Activated naive CD8-positive, alpha-beta T cell treated with anti-CD3 and anti-CD28 coated beads, Interleukin-2, amount 50 U/mL, for 24 hours (primary cell): ENCODE measurements around the gene FAM120A.

ENCODE experiments used
- ATAC-seq: fragments of 150-1000 bp; cut with Tn5 transposase; one replicate; pipeline ENCODE4 v1.10.0; 2021
- DNase-seq: peaks from one replicate; pipeline ENCODE4 v3.0.0; 2021
- H3K27ac Mint-ChIP-seq: one replicate; pipeline ENCODE4 v1.8.0; 2021; ENCODE audit warnings: mild to moderate bottlenecking, mixed read lengths
- H3K27me3 Mint-ChIP-seq: one replicate; pipeline ENCODE4 v1.8.0; 2021; ENCODE audit warnings: mixed read lengths
- H3K36me3 Mint-ChIP-seq: one replicate; pipeline ENCODE4 v1.8.0; 2021; ENCODE audit warnings: low read depth, mixed read lengths
- H3K4me1 Mint-ChIP-seq: one replicate; pipeline ENCODE4 v1.8.0; 2021; ENCODE audit warnings: mixed read lengths
- H3K4me3 Mint-ChIP-seq: one replicate; pipeline ENCODE4 v1.8.0; 2021; ENCODE audit warnings: mild to moderate bottlenecking, moderate library complexity, mixed read lengths
- H3K9me3 Mint-ChIP-seq: one replicate; pipeline ENCODE4 v1.8.0; 2021; ENCODE audit warnings: mixed read lengths

Gene FAM120A, protein sequence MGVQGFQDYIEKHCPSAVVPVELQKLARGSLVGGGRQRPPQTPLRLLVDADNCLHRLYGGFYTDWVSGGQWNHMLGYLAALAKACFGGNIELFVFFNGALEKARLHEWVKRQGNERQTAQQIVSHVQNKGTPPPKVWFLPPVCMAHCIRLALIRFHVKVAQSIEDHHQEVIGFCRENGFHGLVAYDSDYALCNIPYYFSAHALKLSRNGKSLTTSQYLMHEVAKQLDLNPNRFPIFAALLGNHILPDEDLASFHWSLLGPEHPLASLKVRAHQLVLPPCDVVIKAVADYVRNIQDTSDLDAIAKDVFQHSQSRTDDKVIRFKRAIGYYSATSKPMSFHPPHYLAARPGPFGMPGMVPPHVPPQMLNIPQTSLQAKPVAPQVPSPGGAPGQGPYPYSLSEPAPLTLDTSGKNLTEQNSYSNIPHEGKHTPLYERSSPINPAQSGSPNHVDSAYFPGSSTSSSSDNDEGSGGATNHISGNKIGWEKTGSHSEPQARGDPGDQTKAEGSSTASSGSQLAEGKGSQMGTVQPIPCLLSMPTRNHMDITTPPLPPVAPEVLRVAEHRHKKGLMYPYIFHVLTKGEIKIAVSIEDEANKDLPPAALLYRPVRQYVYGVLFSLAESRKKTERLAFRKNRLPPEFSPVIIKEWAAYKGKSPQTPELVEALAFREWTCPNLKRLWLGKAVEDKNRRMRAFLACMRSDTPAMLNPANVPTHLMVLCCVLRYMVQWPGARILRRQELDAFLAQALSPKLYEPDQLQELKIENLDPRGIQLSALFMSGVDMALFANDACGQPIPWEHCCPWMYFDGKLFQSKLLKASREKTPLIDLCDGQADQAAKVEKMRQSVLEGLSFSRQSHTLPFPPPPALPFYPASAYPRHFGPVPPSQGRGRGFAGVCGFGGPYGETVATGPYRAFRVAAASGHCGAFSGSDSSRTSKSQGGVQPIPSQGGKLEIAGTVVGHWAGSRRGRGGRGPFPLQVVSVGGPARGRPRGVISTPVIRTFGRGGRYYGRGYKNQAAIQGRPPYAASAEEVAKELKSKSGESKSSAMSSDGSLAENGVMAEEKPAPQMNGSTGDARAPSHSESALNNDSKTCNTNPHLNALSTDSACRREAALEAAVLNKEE

DNA sequence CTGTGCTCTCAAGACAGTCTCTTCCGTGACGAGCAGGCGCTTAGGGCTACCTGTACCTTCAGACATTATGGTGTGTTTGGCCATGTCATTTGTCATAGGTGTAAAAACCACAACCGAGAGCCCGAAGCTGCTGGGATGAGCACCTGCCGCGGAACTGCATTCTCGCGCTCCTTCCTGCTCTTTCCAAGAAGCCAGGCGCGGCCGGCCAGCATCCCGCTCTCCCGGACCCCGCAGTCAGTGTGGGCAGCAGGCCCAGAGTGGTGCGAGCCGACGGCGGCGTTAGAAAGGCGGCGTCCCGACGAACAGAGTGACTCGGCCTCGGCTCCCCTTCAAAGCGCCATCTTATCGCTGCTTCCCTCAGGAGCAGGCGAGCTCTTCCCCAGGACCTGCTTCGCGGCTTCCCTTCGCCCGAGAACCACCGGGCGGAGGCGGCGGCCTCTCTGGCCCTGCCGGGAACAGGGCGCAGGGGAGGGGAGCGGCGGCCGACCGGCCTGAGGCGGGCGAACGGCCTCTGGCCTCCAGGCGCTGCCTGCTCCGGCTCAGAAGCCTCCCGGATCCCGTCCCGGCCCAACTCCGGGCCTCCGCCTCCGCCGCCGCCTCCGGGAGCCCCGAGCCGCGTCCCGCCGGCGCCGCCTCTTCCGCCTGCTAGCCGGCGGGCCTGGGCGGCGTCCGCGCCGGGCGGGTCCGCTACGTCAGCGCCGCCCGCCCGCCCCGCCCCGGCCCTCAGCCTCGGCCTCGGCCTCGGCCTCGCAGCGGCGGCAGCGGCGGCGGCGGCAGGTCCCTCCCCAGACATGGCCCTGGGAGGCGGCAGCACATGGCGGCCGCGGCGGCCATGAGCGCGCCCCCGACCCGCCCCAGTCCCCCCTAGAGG is at the start of gene FAM120A:
Gene FAM120A, plus strand, starts transcription at position 741 of the 871 bp plus-strand sequence. CDS start 231 bp downstream, outside the sequence.
- H3K9me3 Mint-ChIP-seq, result no peaks in the 10 kb centered on the region
- ATAC-seq (peak; percentile 84), DNase-seq (peak; percentile 74)
- peaks cover 40% of the 10 kb centered on the region for H3K4me1 Mint-ChIP-seq
- peak within 1 kb of the TSS; percentile 91 for H3K4me3 Mint-ChIP-seq
- H3K27ac Mint-ChIP-seq, result peak within 1 kb of the TSS; percentile 97
- peaks cover 54% of the 10 kb centered on the region for H3K36me3 Mint-ChIP-seq
- no peaks in the 10 kb centered on the region for H3K27me3 Mint-ChIP-seq

DNA sequence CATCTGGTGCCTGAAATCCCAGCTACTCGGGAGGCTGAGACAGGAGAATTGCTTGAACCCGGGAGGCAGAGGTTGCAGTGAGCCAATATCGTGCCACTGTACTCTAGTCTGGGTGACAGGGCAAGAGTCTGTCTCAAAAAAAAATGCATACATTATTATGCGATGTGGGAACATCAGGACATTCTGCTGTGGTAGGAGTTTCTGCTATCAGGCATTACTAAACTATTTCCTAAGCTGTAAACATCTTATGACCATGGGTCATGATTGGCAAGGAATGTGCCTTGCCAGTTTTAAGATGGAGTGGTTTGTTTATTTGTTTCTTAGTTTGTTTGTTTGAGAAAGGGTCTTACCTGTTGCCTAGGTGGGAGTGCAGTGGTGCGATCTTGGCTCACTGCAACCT is 45.1 kb upstream of the FAM120A start:
- Mint-ChIP-seq H3K27me3 (peaks cover 17% of the 10 kb centered on the region), H3K4me3 (no peak overlapping the region), H3K4me1 (no peaks in the 10 kb centered on the region), H3K36me3 (no peaks in the 10 kb centered on the region), H3K27ac (no peak overlapping the region), H3K9me3 (no peaks in the 10 kb centered on the region)
- DNase-seq (no peak), ATAC-seq (no peak)

DNA sequence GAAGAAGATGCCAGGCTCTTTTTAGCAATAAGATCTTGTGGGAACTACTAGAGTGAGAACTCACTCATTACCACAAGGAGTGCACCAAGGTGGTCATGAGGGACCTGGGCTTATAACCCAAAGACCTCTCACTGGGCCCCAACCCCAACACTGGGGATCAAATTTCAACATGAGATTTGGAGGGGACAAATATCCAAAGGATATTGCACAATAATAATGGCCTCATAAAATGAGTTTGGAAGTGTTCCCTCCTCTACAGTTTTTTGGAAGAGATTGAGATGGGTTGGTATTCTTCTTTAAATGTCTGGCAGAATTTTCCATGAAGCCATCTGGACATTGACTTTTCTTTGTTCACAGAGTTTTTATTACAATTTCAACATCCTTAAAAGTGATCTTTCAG is 38.0 kb upstream of the FAM120A start:
- Mint-ChIP-seq H3K4me3 (no peak overlapping the region), H3K4me1 (peaks cover 7% of the 10 kb centered on the region), H3K36me3 (peaks cover 4% of the 10 kb centered on the region), H3K27me3 (peaks cover 31% of the 10 kb centered on the region), H3K9me3 (no peaks in the 10 kb centered on the region), H3K27ac (no peak overlapping the region)
- no peak for DNase-seq
- no peak for ATAC-seq

DNA sequence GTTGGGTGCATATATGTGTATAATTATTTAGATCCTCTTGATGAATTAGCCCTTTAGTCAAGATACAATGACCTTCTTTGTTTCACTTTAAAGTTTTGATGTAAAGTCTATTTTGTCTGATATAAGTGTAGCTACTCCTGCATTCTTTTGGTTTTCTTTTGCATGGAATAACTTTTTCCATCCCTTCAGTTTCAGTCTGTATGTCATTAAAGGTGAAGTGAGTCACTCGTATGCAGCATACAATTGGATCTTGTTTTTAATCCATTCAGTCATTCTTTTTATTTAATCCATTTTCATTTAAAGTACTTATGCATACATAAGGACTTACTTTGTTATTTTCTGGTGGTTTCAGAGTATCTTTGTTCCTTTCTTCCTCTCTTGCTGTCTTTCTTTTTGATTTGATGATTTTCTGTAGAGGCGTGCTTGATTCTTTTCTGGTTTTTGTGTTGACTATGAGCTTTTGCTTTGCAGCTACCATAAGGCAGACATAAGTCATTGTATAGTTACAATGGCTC is 36.3 kb upstream of the FAM120A start:
- peaks cover 26% of the 10 kb centered on the region for H3K27me3 Mint-ChIP-seq
- peaks cover 6% of the 10 kb centered on the region for H3K36me3 Mint-ChIP-seq
- H3K4me3 Mint-ChIP-seq, result no peak overlapping the region
- ATAC-seq, result peak; percentile 46
- no peak overlapping the region for H3K27ac Mint-ChIP-seq
- H3K4me1 Mint-ChIP-seq, result peaks cover 7% of the 10 kb centered on the region
- DNase-seq, result no peak
- peaks cover 8% of the 10 kb centered on the region for H3K9me3 Mint-ChIP-seq

DNA sequence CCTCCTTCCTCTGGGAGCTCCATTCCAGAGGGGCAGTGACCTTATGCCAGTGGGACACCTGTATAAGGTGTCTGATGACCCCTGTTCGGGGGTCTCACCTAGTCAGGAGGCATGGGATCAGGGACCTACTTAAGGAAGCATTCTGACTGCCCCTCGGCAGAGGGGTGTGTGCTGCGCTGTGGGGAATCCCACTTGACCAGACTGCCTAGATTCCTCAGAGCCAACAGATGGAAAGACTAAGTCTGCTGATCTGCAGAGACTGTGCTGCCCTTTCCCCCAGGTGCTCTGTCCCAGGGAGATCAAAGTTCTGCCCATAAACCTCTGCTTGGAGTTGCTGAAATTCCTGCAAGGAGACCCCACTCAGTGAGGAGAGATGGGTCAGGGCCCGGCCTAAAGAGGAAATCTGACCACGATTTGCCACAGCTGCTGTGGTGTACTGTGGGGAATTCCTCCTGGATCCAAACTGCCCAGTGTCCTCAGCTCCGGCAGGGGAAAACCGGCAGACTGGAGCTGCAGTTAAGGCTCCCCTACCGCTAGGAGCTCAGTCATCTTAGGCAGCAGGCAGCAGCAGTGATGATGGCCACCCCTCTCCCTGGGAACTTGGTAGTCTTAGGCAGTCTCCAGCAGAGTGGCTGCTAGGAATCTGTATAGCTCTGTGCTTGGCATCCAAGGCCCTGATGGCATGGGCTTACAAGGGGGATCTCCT is 34.8 kb upstream of the FAM120A start:
- Mint-ChIP-seq H3K27ac (no peak overlapping the region), H3K4me1 (peaks cover 7% of the 10 kb centered on the region), H3K9me3 (peaks cover 8% of the 10 kb centered on the region), H3K4me3 (no peak overlapping the region), H3K27me3 (peaks cover 20% of the 10 kb centered on the region), H3K36me3 (peaks cover 6% of the 10 kb centered on the region)
- DNase-seq (no peak), ATAC-seq (no peak)

DNA sequence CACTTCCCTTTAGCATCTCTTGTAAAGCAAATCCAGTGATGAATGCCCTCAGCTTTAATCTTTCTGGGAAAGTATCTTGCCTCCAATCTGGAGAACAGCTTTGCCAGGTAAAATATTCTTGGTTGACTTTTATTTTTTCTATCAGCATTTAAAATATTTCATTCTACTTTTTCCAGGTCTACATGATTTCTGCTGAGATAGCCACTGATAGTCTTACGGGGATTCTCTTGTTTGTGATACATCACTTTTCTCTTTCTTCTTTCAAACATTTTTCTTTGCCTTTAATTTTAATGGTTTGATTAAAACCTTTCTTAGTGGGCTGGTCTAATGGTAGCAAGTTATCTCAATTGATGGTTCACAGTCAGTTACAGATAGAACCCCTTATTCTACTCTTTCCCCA is 33.9 kb upstream of the FAM120A start:
- H3K4me1 Mint-ChIP-seq, result peaks cover 7% of the 10 kb centered on the region
- no peak overlapping the region for H3K27ac Mint-ChIP-seq
- H3K27me3 Mint-ChIP-seq, result peaks cover 16% of the 10 kb centered on the region
- no peak overlapping the region for H3K4me3 Mint-ChIP-seq
- H3K9me3 Mint-ChIP-seq, result peaks cover 8% of the 10 kb centered on the region
- DNase-seq, result no peak
- no peak for ATAC-seq
- H3K36me3 Mint-ChIP-seq, result peaks cover 6% of the 10 kb centered on the region

DNA sequence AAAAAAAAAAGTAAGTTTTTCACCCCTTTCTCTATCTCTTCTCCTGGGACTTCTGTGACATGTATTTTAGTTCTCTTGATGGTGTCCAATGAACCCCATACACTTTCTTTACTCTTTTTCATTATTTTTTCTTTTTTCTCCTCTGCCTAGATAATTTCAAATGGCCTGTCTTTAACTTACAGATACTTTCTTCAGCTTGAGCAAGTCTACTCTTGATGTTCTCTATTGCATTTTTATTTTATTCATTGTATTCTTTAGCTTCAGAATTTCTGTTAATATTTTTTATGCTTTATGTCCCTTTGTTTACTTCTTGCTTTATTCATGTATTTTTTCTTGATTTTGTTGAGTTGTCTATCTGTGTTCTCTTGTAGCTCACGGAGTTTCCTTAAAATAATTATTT is 32.5 kb upstream of the FAM120A start:
- peaks cover 7% of the 10 kb centered on the region for H3K4me1 Mint-ChIP-seq
- DNase-seq (no peak), ATAC-seq (no peak)
- H3K36me3 Mint-ChIP-seq, result peaks cover 6% of the 10 kb centered on the region
- no peak overlapping the region for H3K27ac Mint-ChIP-seq
- H3K9me3 Mint-ChIP-seq, result peaks cover 8% of the 10 kb centered on the region
- H3K27me3 Mint-ChIP-seq, result peaks cover 10% of the 10 kb centered on the region
- H3K4me3 Mint-ChIP-seq, result no peak overlapping the region

DNA sequence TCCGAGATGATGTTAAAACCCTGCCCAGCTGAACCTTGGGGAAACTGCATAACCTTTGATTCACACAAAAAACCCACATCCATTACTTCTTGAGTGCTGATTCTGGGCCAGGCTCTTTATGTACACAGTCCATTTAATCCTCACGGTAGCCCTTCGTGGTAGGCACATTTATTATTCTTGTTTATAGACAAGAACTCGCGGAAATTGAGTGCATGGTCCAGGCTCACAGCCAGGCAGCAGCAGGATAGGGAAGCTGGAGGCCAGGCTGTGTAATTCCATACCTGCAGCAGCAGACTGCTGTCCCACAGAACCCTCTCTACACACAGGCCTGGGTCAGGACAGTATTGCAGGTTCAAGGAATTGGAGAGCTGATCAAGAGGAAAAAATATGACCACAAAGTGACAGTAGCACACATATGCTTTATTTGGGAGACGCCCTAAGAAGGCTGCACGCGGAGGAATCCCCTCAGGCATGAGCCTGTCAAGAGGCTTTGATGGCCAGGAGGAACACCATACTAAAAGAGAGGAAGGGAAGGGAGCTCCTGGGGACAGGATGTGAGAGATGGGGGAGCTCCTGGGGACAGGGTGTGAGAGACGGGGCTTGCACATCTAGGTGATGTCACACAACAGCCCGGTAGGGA is 28.4 kb upstream of the FAM120A start:
- Mint-ChIP-seq H3K4me1 (no peaks in the 10 kb centered on the region), H3K9me3 (peaks cover 8% of the 10 kb centered on the region), H3K27ac (no peak overlapping the region), H3K27me3 (peaks cover 5% of the 10 kb centered on the region), H3K36me3 (peaks cover 2% of the 10 kb centered on the region), H3K4me3 (no peak overlapping the region)
- DNase-seq (no peak), ATAC-seq (no peak)

DNA sequence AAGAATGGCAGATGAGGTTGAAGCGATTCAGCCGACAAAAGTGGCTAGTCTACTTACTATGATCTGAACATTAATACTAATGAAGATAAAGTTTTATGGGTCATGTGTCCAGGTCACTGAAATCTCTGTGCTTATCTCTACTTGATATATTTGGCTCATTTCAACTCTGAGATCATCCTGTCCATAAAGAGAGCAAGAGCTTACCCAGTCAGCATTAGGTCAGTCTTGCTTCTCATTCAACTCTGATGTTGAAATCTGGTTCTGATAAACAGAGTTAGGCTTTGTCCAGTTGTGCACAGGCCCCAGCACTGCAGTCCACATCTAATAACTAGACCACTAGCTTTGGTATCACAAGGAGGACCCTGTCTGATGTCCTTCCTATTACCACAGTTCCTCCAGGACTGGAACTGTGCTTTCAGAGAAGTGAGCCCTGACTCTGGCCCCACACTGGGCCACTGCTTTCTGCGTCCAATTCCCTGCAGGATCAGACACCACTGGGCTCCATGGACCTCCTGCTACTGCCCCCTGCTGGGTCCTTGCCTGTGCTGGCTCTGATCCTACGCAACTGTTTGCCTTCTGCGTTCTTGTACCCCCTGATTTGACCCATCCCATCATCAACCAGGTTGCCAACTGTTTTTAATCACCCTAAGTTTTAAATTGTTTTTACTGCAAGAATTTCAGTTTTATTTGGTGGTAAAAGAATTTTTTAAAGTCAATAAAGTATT is 23.7 kb upstream of the FAM120A start:
- Mint-ChIP-seq H3K27me3 (peaks cover 2% of the 10 kb centered on the region), H3K9me3 (no peaks in the 10 kb centered on the region), H3K36me3 (no peaks in the 10 kb centered on the region), H3K27ac (no peak overlapping the region), H3K4me1 (no peaks in the 10 kb centered on the region), H3K4me3 (no peak overlapping the region)
- DNase-seq, result peak; percentile 18
- ATAC-seq, result no peak

DNA sequence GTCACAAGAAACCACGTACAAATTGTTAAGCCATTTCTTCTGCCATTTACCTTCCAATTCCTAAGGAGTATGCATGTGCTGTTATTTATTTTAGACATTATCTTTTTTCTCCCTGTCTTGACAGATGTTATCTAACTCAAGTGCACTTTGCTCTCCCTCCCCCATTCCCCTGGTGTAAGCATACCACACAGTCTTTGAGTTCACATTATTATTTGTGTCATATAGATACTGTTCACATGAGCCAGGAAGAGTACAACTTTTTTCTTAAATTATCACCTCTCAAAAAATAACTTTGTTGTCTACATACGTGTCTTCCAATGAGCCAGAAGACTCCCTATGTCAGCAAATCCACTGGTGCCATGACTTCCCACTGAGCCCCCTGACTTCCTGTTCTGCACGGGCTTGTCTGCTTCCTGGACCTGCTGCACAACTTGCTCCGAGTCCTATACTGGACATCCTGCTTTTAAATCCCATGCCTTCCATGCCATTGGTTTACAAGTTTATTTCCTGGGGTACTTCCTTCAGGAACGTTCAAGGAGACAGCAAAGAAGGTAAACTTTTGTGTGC is 19.9 kb upstream of the FAM120A start:
- peaks cover 4% of the 10 kb centered on the region for H3K36me3 Mint-ChIP-seq
- H3K27ac Mint-ChIP-seq, result no peak overlapping the region
- ATAC-seq (no peak), DNase-seq (no peak)
- H3K4me1 Mint-ChIP-seq, result no peaks in the 10 kb centered on the region
- no peaks in the 10 kb centered on the region for H3K9me3 Mint-ChIP-seq
- no peak overlapping the region for H3K4me3 Mint-ChIP-seq
- H3K27me3 Mint-ChIP-seq, result no peaks in the 10 kb centered on the region

DNA sequence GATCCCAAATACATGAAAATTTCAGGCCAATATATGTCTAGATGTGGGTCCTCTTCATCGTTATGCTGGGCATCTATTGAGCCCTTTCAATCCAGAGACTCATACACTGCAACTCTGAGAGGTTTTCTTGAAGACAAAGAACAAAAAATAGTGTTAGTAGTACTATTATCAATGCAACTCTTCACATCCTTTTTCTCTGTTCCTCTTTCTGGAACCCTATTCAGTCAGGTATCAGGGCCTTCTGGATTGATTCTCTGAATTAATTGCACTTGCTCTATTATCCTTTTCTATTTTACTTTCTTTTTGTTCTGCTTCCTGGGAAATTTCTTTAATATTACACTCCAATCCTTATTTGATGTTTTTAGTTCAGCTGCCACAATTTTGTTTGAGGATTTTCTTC is 18.5 kb upstream of the FAM120A start:
- Mint-ChIP-seq H3K4me1 (no peaks in the 10 kb centered on the region), H3K27me3 (no peaks in the 10 kb centered on the region), H3K9me3 (no peaks in the 10 kb centered on the region), H3K27ac (no peak overlapping the region), H3K36me3 (peaks cover 4% of the 10 kb centered on the region), H3K4me3 (no peak overlapping the region)
- ATAC-seq (no peak), DNase-seq (no peak)

DNA sequence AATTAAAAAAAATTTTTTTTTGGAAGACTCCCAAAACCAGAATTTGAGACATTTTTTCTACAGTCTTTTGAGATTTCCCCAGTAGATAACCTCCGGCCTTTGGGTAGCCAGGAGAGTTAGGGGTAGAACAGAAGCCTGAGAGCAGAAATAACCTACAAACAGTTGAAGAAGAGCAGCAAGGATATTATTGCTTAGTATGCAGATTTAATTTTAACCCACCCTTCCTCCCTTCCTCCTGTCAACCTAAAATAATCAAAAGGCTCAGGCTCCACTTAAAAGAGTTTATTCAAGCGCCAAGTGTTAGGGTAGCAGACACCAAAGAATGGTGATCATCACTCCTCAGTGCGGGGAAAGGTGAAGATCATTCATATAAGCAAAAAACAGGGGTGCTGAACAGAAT is 17.4 kb upstream of the FAM120A start:
- Mint-ChIP-seq H3K27me3 (no peaks in the 10 kb centered on the region), H3K36me3 (peaks cover 4% of the 10 kb centered on the region), H3K4me1 (no peaks in the 10 kb centered on the region), H3K27ac (no peak overlapping the region), H3K9me3 (no peaks in the 10 kb centered on the region), H3K4me3 (no peak overlapping the region)
- ATAC-seq, result no peak
- DNase-seq, result no peak
